Endometrial microvascular endothelial cells (primary cell): Measurements from ENCODE around the gene SCARB1. TPM values are rescaled to one million over a fixed set of nuclear protein-coding genes. Genes with fewer than 3 reads are reported as not detected.
"Not testable (repeated sequence)": the region's sequence is repeated elsewhere in the genome, so short reads cannot be mapped to it uniquely, and the experiment has no call there.

ENCODE experiments used
- in situ Hi-C: cut with HindIII; loops from 2 replicates; pipeline ENCODE4 v1.10.0; 2017; ENCODE audit warnings: low sequenced_read_pairs, low pct_unique_long_range_greater_than_20kb; ENCODE audit errors: inconsistent ontology term
- total RNA-seq: library from RNA; depleted of rRNA; stranded (reverse); fragments of >200 nt; gene quantifications from one replicate; pipeline ENCODE4 v1.2.3, GENCODE V29; 2015; ENCODE audit errors: inconsistent ontology term

Gene SCARB1
- total RNA-seq, 1 donor from 2014 or later, result 67.9 TPM

DNA sequence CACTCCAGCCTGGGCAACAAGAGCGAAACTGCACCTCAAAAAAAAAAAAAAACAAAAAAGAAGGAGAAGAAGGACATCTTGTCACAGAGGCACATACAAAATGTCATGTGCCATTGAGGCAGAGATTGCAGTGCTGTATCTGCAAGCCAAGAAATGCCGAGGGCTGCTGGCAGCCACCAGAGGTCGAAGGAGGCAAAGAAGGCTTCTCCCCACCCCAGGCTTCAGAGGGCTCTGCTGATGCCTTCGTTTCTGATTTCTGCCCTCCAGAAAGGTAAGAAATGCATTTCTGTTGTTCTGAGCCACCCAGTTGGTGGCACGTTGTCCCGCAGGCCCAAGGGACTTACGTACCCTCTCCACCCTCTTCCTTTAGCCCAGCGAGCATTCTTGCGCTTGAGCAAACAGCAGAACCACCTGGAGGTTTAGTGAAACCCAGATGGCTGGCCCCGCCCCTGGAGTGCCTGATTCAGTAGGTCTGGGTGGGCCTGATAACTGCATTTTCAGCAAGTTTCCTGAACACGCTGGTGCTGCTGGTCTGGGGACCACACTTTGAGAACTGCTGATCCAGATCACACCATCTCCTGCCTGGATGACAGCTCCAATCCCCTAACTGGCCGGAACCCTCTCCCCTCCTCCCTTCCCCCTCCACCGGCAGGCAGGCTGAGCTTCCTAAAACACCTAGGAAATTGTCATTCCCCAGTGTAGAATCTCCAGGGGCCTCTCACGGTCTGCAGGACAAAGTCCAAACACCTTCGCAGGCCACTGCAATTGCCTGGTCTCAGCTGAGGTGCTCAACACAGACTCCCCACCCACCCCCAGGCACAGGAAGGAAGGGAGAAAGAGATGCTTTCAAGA is 21.1 kb upstream of the SCARB1 start:
- in situ Hi-C loops, result no loop called here

DNA sequence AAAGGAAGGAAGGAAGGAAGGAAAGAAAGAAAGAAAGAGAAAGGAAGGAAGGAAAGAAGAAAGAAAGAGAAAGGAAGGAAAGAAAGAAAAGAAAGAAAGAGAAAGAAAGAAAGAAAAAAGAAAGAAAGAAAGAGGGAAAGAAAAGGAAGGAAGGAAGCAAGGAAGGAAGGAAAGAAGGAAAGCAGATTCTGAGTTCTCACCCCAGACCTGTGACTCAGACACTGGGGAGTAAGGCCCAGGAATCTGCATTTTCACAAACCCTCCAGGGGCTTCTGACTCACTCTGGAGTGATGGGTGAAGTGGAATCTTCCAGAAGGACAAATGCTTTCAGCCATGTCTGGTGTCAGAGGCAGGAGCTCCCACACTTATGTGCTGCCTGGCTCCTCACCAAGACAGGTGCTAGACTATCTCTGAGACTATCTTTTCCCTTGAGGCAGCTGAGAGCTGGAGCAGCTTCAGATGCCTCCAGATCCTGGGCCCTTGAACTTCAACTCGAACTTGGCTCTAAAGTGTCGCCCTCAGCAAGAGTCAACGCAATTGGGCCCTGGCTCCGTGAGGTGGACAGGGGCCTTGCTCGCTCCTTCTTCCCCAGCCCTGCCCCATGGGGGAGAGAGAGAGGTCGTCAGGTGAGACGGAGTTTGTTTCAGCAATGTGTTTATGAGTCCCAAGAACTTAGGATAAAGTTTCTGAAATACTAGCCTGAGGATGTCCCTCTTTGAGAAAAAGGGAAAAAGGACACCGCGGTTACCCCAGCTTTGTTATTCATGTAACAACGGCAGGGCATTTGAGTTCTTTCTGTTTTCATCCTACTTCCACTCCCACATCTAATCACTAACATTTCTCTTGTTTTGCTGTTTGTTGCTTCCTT is 19.8 kb upstream of the SCARB1 start:
- in situ Hi-C loops, result no loop called here

DNA sequence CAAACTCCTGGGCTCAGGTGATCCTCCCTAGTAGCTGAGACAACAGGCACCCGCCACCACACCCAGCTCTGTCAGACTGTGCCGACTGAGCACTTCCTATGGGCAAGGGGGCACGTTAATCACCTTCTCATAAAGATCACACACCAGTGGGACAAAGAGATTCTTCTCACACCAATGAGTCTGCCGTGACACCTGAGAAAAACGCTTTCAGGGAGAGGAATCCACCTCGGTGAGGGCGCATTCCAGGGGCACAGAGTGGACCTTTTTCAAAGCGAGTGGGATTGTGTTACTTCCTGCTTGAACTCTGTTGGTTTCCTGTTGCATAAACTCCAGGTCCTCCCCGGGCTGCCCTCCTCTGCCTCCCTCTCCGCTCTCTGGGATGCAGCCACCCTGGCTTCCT is 17.5 kb upstream of the SCARB1 start:
- in situ Hi-C loops, result no loop called here

DNA sequence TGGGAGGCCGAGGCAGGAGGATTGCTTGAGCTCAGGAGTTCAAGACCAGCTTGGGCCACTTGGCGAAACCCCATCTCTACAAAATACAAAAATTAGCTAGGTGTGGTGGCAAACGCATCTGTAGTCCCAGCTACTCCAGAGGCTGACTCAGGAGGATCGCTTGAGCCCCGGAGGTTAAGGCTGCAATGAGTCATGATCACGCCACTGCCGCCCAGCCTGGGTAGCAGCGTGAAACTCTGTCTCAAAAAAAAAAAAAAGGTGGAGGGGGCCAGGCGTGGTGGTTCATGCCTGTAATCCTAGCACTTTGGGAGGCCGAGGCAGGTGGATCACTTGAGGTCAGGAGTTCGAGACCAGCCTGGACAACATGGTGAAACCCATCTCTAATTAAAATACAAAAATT is 16.7 kb upstream of the SCARB1 start:
- in situ Hi-C loops, result not testable (repeated sequence)

DNA sequence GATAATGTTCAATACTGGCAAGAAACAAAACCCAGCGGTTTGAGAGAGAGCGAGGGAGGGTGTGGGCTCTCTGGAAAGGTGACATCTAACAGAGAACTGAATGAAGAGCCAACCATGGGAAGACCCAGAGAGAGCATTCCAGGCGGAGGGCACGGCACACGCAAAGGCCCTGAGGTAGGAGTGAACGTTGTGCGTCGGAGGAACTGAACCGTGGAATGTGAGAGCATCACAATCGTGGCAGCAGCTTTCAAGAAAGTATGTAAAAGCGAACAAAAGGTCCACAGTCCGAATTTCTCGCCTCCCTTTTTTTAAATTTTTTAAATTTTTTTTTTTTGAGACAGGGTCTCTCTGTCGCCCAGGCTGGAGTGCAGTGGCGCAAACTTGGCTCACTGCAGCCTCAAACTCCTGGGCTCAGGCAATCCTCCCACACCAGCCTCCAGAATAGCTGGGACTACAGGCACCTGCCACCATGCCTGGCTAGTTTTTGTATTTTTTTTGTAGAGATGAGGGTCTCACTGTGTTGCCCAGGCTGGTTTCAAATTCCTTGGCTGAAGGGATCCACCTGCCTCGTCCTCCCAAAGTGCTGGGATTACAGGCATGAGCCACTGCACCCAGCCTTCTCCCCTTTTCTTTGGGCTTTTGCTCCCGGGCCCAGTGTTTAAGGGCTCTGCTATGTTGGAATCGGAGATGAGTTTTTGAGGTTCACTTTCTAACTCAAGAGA is 15.3 kb upstream of the SCARB1 start:
- in situ Hi-C loops, result no loop called here

DNA sequence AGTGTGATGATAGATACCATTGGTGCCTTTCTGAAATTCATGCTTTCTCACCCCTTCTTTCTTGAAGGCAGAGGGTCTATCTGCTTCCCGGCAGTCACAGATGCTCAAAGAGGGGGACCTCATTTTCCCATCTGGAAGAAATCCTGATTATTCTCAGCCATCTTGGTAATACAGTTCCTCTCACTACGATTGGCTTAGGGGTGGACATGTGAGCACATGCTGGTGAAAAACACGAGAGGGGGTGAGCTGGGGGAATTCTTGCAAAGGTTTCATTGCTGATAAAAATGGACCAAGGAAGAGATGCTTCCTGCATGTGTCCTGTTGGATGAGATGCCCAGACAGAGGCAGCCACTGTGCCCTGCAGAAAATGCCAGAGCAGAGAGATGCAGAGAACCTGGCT is 13.8 kb upstream of the SCARB1 start:
- in situ Hi-C loops, result no loop called here

DNA sequence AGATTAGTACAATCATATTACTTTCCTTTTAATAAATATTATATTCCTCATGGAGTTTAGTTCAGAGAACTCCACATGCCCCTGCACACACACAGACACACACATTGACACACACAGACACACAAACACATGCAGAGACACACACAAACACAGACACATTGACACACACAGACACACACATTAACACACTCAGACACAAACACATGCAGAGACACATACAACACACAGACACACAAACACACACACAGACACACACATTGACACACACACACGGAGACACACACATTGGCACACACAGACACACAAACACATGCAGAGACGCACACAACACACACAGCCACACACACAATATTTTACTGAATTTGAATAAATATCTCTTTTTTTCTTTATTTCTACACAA is 12.5 kb upstream of the SCARB1 start:
- in situ Hi-C loops, result no loop called here

DNA sequence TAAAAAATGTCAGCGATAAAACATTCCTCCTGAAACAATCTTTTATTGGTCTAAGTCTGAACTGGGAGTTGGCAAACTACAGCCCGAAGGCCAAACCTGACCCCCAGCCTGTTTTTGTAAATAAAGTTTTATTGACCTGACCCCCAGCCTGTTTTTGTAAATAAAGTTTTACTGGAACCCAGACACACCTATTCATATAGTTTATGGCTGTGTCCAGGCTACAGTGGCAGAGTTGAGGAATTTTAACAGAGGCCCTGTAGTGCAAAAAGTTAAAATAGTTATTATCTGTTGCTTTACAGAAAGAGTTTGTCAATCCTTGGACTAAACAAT is 12.1 kb upstream of the SCARB1 start:
- in situ Hi-C loops, result no loop called here

DNA sequence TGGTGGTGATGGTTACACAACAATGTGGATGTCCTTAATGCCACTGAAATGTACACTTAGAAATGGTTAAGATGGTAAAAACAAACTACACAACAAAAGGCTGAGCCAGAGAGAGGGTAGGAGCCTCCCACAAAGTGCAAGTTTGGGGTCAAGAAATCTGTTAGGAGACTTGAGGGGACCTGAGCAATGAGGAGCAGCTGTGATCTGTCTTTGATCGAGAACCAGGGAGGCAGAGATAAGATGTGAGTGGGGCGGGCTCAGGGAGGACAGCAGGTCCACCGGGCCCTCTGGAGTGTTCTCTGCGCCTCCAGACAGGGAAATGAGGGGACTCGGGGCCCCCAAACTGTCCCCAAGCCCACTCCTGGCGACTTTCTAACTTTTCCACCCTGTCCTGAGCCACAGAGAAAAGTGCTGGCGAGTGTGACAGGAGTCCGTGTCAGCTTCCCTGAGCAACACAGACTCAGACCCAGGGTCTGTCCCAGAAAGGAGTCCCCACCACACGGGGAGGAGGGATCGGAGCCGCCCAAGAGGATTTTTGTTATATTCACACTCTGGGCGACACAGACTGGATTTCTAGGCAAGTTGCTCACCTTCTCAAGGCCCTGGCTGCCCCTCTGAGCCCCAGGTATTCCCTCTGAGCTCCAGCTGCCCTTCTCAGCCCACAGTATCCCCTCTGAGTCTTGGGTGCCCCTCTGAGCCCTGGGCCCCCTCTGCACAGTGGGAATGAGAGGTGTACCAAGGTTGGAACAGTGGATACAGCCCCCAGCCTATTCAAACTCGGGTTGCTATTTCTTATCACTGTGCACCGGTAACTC is 11.5 kb upstream of the SCARB1 start:
- in situ Hi-C loops, result no loop called here

DNA sequence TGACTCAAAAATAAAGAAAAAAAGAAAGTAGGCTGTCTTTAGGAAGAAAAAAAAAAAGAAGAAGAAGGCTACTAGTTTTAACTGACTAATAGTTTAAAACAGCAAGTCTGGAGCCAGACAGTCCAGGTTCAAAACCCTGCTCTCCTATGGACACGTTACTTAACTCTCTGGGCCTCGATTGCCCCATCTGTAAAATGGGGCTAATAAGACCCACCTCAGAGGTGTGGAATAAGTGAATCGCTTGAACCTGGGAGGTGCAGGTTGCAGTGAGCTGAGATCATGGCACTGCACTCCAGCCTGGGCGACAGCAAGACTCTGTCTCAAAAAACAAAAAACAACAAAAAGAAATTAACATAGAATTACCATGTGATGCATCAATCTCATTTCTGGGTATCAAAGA is 10.5 kb upstream of the SCARB1 start:
- in situ Hi-C loops, result no loop called here

DNA sequence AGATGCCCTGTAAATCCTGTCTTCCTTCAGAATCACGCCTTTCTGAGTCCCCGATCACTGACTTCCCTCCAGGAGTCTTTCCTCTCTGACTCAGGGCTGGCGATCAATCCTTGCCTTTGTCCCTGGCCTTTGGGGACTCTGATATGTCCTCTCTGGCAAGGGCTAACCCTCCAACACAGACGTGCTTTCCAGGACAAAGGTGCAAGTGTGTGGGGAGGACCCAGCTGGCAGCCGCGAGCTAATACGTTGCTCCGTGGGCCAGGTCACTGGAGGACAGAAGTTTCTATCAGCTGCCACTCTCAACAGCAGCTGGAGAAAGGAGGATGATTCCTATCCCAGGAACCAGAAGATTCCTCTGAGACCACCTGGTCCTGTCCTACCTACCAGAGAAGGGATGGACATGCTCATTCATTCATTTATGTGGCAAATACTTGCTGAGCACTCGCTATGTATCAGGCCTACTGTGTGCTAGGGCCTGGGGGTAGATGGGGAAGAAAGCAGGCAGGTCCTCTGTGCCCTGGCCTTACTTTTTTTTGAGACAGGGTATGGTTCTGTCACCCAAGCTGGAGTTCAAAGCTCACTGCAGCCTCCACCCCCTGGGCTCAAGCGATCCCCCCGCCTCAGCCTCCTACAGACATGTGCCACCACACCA is 8.5 kb upstream of the SCARB1 start:
- in situ Hi-C loops, result no loop called here

DNA sequence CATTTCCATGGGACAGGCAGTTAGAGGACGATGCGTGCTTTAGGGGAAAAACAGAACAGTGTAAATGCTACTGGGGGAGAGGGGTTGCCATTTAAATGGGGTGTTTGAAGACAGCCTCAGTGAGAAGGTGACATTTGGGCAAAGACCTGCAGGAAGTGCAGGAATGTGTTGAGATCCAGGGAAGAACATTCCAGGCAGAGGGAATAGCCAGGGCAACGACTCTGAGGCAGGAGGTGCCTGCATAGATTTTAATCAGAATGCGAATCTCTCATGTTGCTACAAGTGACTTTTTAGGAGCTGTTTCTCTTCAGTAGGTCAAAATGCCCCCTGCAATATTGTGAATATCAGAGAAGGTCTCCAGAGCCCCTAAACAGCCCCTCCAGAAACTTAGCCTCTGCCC is 7.6 kb upstream of the SCARB1 start:
- in situ Hi-C loops, result no loop called here

DNA sequence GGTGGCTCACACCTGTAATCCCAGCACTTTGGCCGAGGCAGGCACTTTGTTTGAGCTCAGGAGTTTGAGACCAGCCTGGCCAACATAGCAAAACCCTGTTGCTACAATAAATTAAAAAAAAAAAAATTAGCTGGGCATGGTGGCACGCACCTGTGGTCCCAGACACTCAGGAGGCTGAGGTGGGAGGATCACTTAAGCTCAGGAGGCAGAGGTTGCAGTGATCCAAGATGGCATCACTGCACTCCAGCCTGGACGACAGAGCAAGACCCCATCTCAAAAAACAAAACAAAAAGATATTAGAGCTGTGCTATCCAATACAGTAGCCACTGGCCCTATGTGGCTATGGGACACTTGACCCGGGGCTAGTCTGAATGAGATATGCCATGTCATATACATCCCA is 6.9 kb upstream of the SCARB1 start:
- in situ Hi-C loops, result no loop called here

DNA sequence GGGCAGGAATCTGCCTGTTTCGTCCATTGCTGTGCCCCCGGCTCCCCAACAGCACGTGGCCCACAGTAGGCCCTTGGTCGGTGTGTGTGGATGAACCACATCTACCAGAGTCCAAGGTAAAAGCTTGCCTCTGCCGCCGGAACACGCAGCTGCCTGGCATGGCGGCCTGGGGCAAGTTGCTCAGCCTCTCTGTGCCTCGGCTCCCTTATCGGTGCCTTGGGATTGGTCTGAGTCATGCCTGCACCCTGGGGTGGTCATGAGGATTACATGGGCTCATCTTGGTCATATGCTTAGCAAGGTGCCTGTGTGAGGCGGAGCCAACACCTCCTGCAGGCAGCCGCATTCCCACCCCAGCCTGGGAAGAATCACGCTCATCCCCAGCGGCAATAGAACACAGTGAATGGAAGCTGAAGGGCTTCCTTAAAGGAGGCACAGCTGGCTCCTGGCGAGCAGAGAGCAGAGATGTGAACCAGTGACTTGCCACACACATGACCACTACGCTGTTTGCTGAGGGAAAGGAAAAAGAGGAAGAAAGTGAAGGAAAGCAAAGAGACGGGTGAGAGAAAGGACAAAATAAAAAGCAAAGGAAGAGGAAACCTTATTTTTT is 5.5 kb upstream of the SCARB1 start:
- in situ Hi-C loops, result no loop called here

DNA sequence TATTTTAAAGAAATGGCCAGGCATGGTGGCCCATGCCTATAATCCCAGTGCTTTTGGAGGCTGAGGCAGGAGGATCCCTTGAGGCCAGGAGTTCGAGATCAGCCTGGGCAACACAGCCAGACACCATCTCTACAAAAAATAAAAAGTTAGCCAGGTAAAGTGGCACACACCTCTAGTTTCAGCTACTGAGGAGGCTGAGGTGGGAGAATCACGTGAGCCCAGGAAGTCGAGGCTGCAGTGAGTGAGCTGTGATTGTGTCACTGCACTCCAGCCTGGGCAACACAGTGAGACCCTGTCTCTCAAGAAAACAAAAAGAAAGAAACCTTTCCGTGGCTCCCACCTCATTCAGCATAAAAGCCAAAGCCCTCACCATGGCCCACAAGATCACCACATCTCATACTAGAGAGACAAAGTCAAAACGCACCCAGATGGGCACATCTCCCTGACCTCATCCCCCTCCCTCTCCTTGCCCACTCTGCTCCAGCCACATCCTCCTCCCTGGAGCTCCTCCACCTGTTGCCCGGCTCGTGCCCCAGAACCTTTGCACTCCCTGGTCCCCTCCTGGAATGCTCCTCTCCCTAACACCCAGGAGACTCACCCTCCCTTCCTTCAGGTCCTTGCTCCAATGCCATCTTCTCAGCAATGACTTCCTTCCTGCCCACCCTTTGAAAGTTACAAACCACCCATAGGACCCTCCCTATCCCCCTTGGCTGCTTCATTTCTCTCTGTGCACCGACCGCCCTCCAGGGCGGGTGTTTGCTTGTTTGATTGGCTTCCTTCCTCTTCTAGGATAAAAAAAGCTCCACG is 4.8 kb upstream of the SCARB1 start:
- in situ Hi-C loops, result no loop called here

DNA sequence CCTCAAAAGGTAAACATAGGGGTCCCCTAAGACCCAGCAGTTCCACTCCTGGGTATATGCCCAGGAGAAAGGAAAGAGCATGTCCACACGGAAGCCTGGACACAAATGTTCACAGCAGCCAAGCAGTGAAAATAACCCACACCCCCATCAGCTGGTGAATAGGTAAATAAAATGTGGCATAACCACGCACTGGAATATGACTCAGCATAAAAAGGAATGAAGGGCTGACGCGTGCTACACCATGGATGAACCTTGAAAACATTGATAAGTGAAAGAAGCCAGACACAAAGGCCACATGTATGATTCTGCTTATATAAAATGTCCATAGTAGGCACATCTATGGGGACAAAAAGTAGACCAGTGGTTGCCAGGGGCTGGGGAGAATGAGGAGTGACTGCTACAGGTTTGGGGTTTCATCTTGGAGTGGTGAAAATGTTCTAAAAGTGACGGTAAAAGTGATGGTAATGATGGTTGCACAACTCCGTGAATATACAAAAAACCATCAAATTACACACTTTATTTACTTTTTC is 3.8 kb upstream of the SCARB1 start:
- in situ Hi-C loops, result no loop called here

DNA sequence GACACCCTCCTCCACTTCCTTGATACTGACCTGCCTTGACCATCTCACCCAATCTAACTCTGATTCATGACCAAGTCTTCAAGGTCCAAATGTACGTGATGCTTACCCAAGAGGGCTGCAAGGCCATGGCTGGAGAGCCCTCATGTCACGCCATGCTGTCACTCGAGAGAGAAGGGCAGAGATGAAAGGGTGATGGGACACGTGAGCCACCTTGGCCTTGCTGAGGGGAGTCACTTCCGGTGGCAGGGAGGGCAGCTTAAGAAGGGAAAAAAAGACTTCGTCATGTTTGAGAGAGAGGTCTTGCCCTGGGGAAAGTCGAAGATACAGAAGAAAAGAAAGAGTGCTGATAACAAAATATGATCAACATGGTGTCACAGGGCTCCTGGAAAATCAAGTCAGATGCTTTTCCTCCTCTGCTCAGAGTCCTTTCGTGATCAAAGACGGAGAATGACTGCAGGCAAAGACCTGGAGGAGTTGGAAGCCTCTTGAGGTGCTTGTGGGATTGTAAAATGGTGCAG is 3.3 kb upstream of the SCARB1 start:
- in situ Hi-C loops, result no loop called here
